H1 (cell line): ENCODE measurements around the gene RPUSD3. TPM values are rescaled to one million over a fixed set of nuclear protein-coding genes. Genes with fewer than 3 reads are reported as not detected.

Source experiments
- CTCF ChIA-PET: fragments of 300-600 bp; sonication (Branson Sonifier 250); formaldehyde crosslinking; loops from one replicate; lab custom pipeline; 2021; ENCODE audit not compliant: partially characterized antibody; lab: Charles Lee
- POLR2A ChIA-PET: fragments of 300-600 bp; sonication (Branson Sonifier 250); formaldehyde crosslinking; loops from one replicate; lab custom pipeline; 2021; ENCODE audit warnings: inconsistent platforms; ENCODE audit not compliant: partially characterized antibody; lab: Charles Lee
- DNase-seq, 2 experiments: peaks; one replicate each; pipeline versions ENCODE4 v3.0.0 to v3.0.0-alpha.2; 2010 to 2022; ENCODE audit warnings: low spot score in 2 of 2, low read depth in 1 of 2, mixed read lengths in 1 of 2
- FAIRE-seq: peaks from 2 replicates; lab custom pipeline; 2011; peaks lifted over from hg19 to GRCh38; lab: Jason Lieb, UNC
- H2AFZ ChIP-seq: 2 replicates; pipeline ENCODE4 v1.8.1; 2012; ENCODE audit warnings: low read length, inconsistent platforms
- H2AK5ac ChIP-seq: 2 replicates; pipeline ENCODE4 v1.6.1; 2013; ENCODE audit warnings: low read depth, low read length
- H2BK120ac ChIP-seq: replicated peaks from 2 replicates; pipeline ENCODE3; 2013; ENCODE audit warnings: low read depth, low read length, inconsistent platforms
- H2BK12ac ChIP-seq: 2 replicates; pipeline ENCODE4 v1.6.1; 2013; ENCODE audit warnings: low read depth, low read length
- H2BK15ac ChIP-seq: 2 replicates; pipeline ENCODE4 v1.6.1; 2013; ENCODE audit warnings: low read length
- H2BK20ac ChIP-seq: 2 replicates; pipeline ENCODE4 v1.6.1; 2013; ENCODE audit warnings: low read length
- H2BK5ac ChIP-seq: 2 replicates; pipeline ENCODE4 v1.6.1; 2013; ENCODE audit warnings: low read depth, low read length
- H3K14ac ChIP-seq: 2 replicates; pipeline ENCODE4 v1.6.1; 2013; ENCODE audit warnings: inconsistent platforms; ENCODE audit not compliant: insufficient read length
- H3K18ac ChIP-seq: 2 replicates; pipeline ENCODE4 v1.6.1; 2013; ENCODE audit warnings: low read length; ENCODE audit errors: extremely low read depth
- H3K23ac ChIP-seq: 2 replicates; pipeline ENCODE4 v1.6.1; 2013; ENCODE audit warnings: inconsistent platforms; ENCODE audit not compliant: insufficient read length
- H3K23me2 ChIP-seq: 2 replicates; pipeline ENCODE4 v1.6.1; 2013; ENCODE audit warnings: low read depth, low read length
- H3K27ac ChIP-seq: 2 replicates; pipeline ENCODE4 v1.6.1; 2011; ENCODE audit warnings: low read depth, low read length, inconsistent platforms
- H3K27me3 ChIP-seq, 4 experiments: replicated peaks in 1 of 4; 1 replicate in 1 of 4; 2 replicates in 3 of 4; pipeline versions ENCODE4 v1.6.1 to v1.8.1; 2011 to 2013; ENCODE audit warnings: low read length in 3 of 4, mild to moderate bottlenecking in 3 of 4, inconsistent platforms in 2 of 4, mixed read lengths in 2 of 4, moderate library complexity in 1 of 4; ENCODE audit not compliant: control insufficient read depth in 3 of 4, insufficient read depth in 3 of 4; ENCODE audit errors: extremely low read depth in 1 of 4
- H3K36me3 ChIP-seq, 4 experiments: 2 replicates each; pipeline versions ENCODE4 v1.6.1 to v1.8.1; 2011 to 2013; ENCODE audit warnings: mild to moderate bottlenecking in 4 of 4, low read length in 3 of 4, moderate library complexity in 2 of 4, control low read depth in 1 of 4, inconsistent platforms in 1 of 4; ENCODE audit not compliant: insufficient read depth in 4 of 4, control insufficient read depth in 2 of 4
- H3K4ac ChIP-seq: replicated peaks from 2 replicates; pipeline ENCODE3; 2013; ENCODE audit warnings: low read length, low read depth, mixed read lengths, inconsistent platforms; ENCODE audit not compliant: insufficient read length
- H3K4me1 ChIP-seq, 4 experiments: replicated peaks in 1 of 4; 1 replicate in 1 of 4; 2 replicates in 3 of 4; pipeline versions ENCODE4 v1.6.1 to v1.8.1; 2011 to 2013; ENCODE audit warnings: low read length in 3 of 4, inconsistent platforms in 2 of 4, mixed read lengths in 1 of 4; ENCODE audit not compliant: insufficient read depth in 4 of 4, control insufficient read depth in 3 of 4
- H3K4me2 ChIP-seq, 2 experiments: 2 replicates each; pipeline versions ENCODE4 v1.6.1 to v1.8.1; 2011 to 2013; ENCODE audit warnings: low read depth in 2 of 2, low read length in 2 of 2, control low read depth in 1 of 2, inconsistent platforms in 1 of 2, mild to moderate bottlenecking in 1 of 2; ENCODE audit not compliant: insufficient read depth in 1 of 2
- H3K4me3 ChIP-seq, 4 experiments: fragments of 200-600, 300-600 bp in 1 of 4; sonication (generic), shearing (Covaris generic), sonication (Bioruptor Twin) in 1 of 4; 2 replicates each; pipeline versions ENCODE4 v1.5.1 to v1.8.1; 2011 to 2016; ENCODE audit warnings: low read length in 4 of 4, low read depth in 3 of 4, control low read depth in 2 of 4, inconsistent platforms in 2 of 4, mild to moderate bottlenecking in 2 of 4, mixed read lengths in 1 of 4, moderate library complexity in 1 of 4; ENCODE audit not compliant: insufficient read depth in 2 of 4; ENCODE audit errors: extremely low read depth in 1 of 4
- H3K56ac ChIP-seq: replicated peaks from 2 replicates; pipeline ENCODE3; 2013; ENCODE audit warnings: low read depth, mild to moderate bottlenecking, mixed read lengths, low read length, inconsistent platforms; ENCODE audit not compliant: insufficient read length
- H3K79me1 ChIP-seq: 2 replicates; pipeline ENCODE4 v1.6.1; 2013; ENCODE audit warnings: low read depth, low read length, control low read depth
- H3K79me2 ChIP-seq, 2 experiments: 2 replicates each; pipeline versions ENCODE4 v1.6.1 to v1.8.1; 2012 to 2013; ENCODE audit warnings: low read length in 2 of 2, mild to moderate bottlenecking in 2 of 2, inconsistent platforms in 1 of 2; ENCODE audit not compliant: insufficient read depth in 2 of 2, control insufficient read depth in 1 of 2
- H3K9ac ChIP-seq, 4 experiments: replicated peaks in 1 of 4; 1 replicate in 1 of 4; 2 replicates in 3 of 4; pipeline versions ENCODE4 v1.6.1 to v1.8.1; 2011 to 2013; ENCODE audit warnings: low read depth in 3 of 4, low read length in 3 of 4, control low read depth in 2 of 4, mild to moderate bottlenecking in 2 of 4, moderate library complexity in 2 of 4, inconsistent platforms in 1 of 4; ENCODE audit errors: extremely low read depth in 1 of 4
- H3K9me3 ChIP-seq, 2 experiments: 2 replicates each; pipeline versions ENCODE4 v1.6.1 to v1.8.1; 2012 to 2013; ENCODE audit warnings: mild to moderate bottlenecking in 2 of 2, moderate library complexity in 2 of 2, control low read depth in 1 of 2, inconsistent platforms in 1 of 2, low read depth in 1 of 2, low read length in 1 of 2, mixed read lengths in 1 of 2; ENCODE audit not compliant: insufficient read depth in 2 of 2
- H4K20me1 ChIP-seq, 2 experiments: replicated peaks in 1 of 2; 2 replicates each; pipeline versions ENCODE3 to v1.8.1; 2011 to 2013; ENCODE audit warnings: inconsistent platforms in 2 of 2, low read length in 2 of 2, mild to moderate bottlenecking in 1 of 2; ENCODE audit not compliant: insufficient read depth in 2 of 2, control insufficient read depth in 1 of 2
- H4K5ac ChIP-seq: 2 replicates; pipeline ENCODE4 v1.6.1; 2013; ENCODE audit warnings: low read length, low read depth, mixed read lengths, inconsistent platforms; ENCODE audit not compliant: insufficient read length
- H4K8ac ChIP-seq: 2 replicates; pipeline ENCODE4 v1.8.0; 2013; ENCODE audit warnings: mild to moderate bottlenecking, moderate library complexity, low read length, inconsistent platforms; ENCODE audit not compliant: insufficient read depth; ENCODE audit errors: extremely low read depth
- H4K91ac ChIP-seq: replicated peaks from 2 replicates; pipeline ENCODE3; 2013; ENCODE audit warnings: low read length, mixed read lengths, inconsistent platforms; ENCODE audit not compliant: insufficient read length
- ASH2L ChIP-seq: fragments of 200-600, 300-600 bp; sonication (generic); IDR thresholded peaks from one replicate; pipeline ENCODE4 v1.7.1; 2017; ENCODE audit warnings: low read length
- CHD1 ChIP-seq: IDR thresholded peaks from 2 replicates; pipeline ENCODE4 v1.6.1; 2012; ENCODE audit warnings: low read depth, low read length, improper control_type of control experiment
- EGR1 ChIP-seq: IDR thresholded peaks from 2 replicates; pipeline ENCODE4 v1.6.1; 2011; ENCODE audit warnings: low read depth, low read length, borderline replicate concordance
- EZH2 ChIP-seq: fragments of 200-600 bp; sonication (generic); IDR thresholded peaks from 2 replicates; pipeline ENCODE4 v1.7.1; 2012; ENCODE audit warnings: low read depth, mild to moderate bottlenecking, moderate library complexity, low read length, inconsistent platforms; ENCODE audit not compliant: severe bottlenecking
- JUN ChIP-seq: IDR thresholded peaks from 2 replicates; pipeline ENCODE4 v1.6.1; 2011; ENCODE audit warnings: low read depth, mild to moderate bottlenecking, improper control_type of control experiment, low read length
- JUND ChIP-seq: IDR thresholded peaks from 2 replicates; pipeline ENCODE4 v1.6.1; 2011; ENCODE audit warnings: mild to moderate bottlenecking, improper control_type of control experiment, low read length
- KDM4A ChIP-seq: IDR thresholded peaks from one replicate; pipeline ENCODE4 v1.7.1; 2012; ENCODE audit warnings: low read depth, mild to moderate bottlenecking, moderate library complexity, low read length, inconsistent platforms; ENCODE audit not compliant: severe bottlenecking
- RFX5 ChIP-seq: IDR thresholded peaks from 2 replicates; pipeline ENCODE4 v1.6.1; 2011; ENCODE audit warnings: low read depth, low read length, improper control_type of control experiment, borderline replicate concordance
- SIN3A ChIP-seq, 2 experiments: IDR thresholded peaks in 1 of 2; conservative IDR thresholded peaks in 1 of 2; 2 replicates each; pipeline ENCODE4 v1.6.1; 2011 to 2012; ENCODE audit warnings: low read length in 2 of 2, improper control_type of control experiment in 1 of 2, low read depth in 1 of 2, mild to moderate bottlenecking in 1 of 2
- SIRT6 ChIP-seq: IDR thresholded peaks from one replicate; pipeline ENCODE4 v1.7.1; 2012; ENCODE audit warnings: low read length, inconsistent platforms
- SP4 ChIP-seq: IDR thresholded peaks from 2 replicates; pipeline ENCODE4 v1.6.1; 2012; ENCODE audit warnings: low read length, inconsistent platforms
- TAF1 ChIP-seq: IDR thresholded peaks from 2 replicates; pipeline ENCODE4 v1.6.1; 2011; ENCODE audit warnings: mild to moderate bottlenecking, low read depth, low read length
- TAF7 ChIP-seq: optimal IDR thresholded peaks from 2 replicates; pipeline ENCODE3; 2011; ENCODE audit warnings: low read depth, mild to moderate bottlenecking, inconsistent platforms, low read length, moderate library complexity, borderline replicate concordance
- ZNF274 ChIP-seq: IDR thresholded peaks from 2 replicates; pipeline ENCODE4 v1.7.0; 2012; ENCODE audit warnings: low read length, borderline replicate concordance; ENCODE audit errors: extremely low read depth
- WGBS, 2 experiments: shearing (Covaris generic) in 1 of 2; methylation state at CpG; one replicate each; pipeline versions ENCODE4 v1.1.6 to v1.1.7; 2013 to 2015; ENCODE audit warnings: low lambda C conversion rate in 2 of 2, mixed read lengths in 2 of 2, inconsistent platforms in 1 of 2, low coverage in 1 of 2, missing lambda C conversion rate in 1 of 2; ENCODE audit not compliant: insufficient replicate concordance in 2 of 2, insufficient coverage in 1 of 2, insufficient read length in 1 of 2; ENCODE audit errors: extremely low coverage in 1 of 2, missing lambda C conversion rate in 1 of 2; 5-methylcytosine and 5-hydroxymethylcytosine counted together
- polyA plus RNA-seq, 7 experiments: library from polyadenylated mRNA; depleted of rRNA in 3 of 7; stranded (reverse) in 5 of 7; unstranded in 2 of 7; fragments of >200 nt in 5 of 7; fragments of 200-250 nt in 2 of 7; gene quantifications; 1 replicate in 5 of 7; 2 replicates in 1 of 7; 4 replicates in 1 of 7; pipeline versions ENCODE4 v1.2.1 to v1.2.3, GENCODE V29; 2011 to 2013; ENCODE audit warnings: missing spikeins in 2 of 7, mixed read lengths in 2 of 7
- total RNA-seq: library from RNA; stranded (reverse); fragmentation: NEBNext Ultra II Directional; extraction: Animal tissue kit (Norgen Biotek cat#: 25700); gene quantifications from 2 replicates; pipeline ENCODE4 v1.2.1, GENCODE V29; 2021

RPUSD3 gene
- total and polyA plus RNA-seq, 2 of the 8 experiments (the other 6 are each of a cell fraction or from before 2014, with no cell fraction given) = 68.4 to 154 TPM

DNA sequence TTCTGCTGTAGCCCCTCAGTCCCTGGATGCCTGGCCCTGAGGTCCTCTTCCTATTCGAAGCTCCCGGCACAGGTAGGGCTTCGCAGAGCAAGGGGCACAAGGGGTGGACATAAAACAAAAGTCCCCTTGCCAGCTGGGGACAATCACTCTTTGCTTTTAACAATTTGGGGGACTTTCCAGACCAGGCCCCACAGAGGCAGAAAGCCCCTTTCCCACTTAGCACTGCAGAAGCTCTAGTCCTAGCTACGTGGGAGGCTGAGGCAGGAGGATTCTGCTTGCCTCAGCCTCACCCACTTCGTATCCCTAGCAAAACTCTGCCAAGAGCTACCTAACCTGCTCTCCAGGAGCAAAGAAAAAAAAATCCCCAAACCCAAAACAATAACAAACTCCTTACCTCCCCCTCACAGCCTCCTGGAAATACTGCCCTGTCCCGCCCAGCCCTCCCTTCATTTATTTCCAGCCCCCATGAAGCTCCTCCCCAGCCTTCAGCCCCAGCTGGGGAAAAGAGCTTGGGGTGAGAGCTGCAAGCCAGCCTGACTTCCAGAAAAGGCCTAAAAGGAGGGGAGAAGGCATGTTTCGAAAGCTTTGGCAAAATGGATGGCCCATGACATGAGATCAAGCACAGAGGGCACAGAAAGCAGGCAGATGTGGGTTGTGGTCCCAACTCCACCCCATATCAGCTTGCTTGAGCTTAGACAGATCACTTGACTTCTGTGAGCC, 36.2 kb upstream of the RPUSD3 start, which contains the start of gene CIDEC:
CIDEC (minus strand) TSS at position 424 of the 720 bp plus-strand sequence. CDS start 1,767 bp downstream, outside the sequence.
- H3K23me2 ChIP-seq = no peaks in the 10 kb centered on the region
- no peak within 1 kb of the TSS for H3K9ac ChIP-seq
- peak within 1 kb of the TSS; percentile 65 for H4K91ac ChIP-seq
- H2AK5ac ChIP-seq = no peak within 1 kb of the TSS
- H3K4me3 ChIP-seq = no peak within 1 kb of the TSS
- no peak within 1 kb of the TSS for H2BK120ac ChIP-seq
- no peak within 1 kb of the TSS for H3K4ac ChIP-seq
- no peaks in the 10 kb centered on the region for H4K20me1 ChIP-seq
- H4K8ac ChIP-seq = no peak within 1 kb of the TSS
- CTCF ChIA-PET = interaction anchor here (0.9 to 1.7 kb wide), 3 partner anchors 11 to 52 kb away, joined by 3 to 5 read pairs (median 4); partner anchors contain the start of gene JAGN1
- H3K4me2 ChIP-seq = no peak within 1 kb of the TSS
- no peaks in the 10 kb centered on the region for H3K9me3 ChIP-seq
- no peak within 1 kb of the TSS for H2BK12ac ChIP-seq
- H3K27me3 ChIP-seq = no peaks in the 10 kb centered on the region
- H3K36me3 ChIP-seq = no peaks in the 10 kb centered on the region
- H3K23ac ChIP-seq = no peak within 1 kb of the TSS
- H3K79me2 ChIP-seq = no peaks in the 10 kb centered on the region
- no peak within 1 kb of the TSS for H2BK15ac ChIP-seq
- H3K4me1 ChIP-seq = no peaks in the 10 kb centered on the region; a peak in 1 of 7 replicates
- no peak within 1 kb of the TSS for H4K5ac ChIP-seq
- no peak within 1 kb of the TSS for H2AFZ ChIP-seq
- 93% methylated on average over 5 of the region's 7 CpGs; no CpG with 5 or more reads in 1 of the 2 experiments for WGBS, 2 experiments
- H2BK20ac ChIP-seq = no peak within 1 kb of the TSS
- no peak within 1 kb of the TSS for H3K27ac ChIP-seq
- H3K14ac ChIP-seq = no peak within 1 kb of the TSS
- H3K56ac ChIP-seq = no peak within 1 kb of the TSS
- no peak within 1 kb of the TSS for H3K18ac ChIP-seq
- H2BK5ac ChIP-seq = no peak within 1 kb of the TSS
- POLR2A ChIA-PET = interaction anchor here (1.0 to 1.5 kb wide), 3 partner anchors 14 to 37 kb away, joined by 3 to 5 read pairs (median 3); no protein-coding TSS in a partner anchor
- H3K79me1 ChIP-seq = no peaks in the 10 kb centered on the region
- DNase-seq (no peak), FAIRE-seq (no peak)
- TF ChIP-seq JUN (no peak), CHD1 (no peak), ASH2L (no peak), SP4 (no peak), EZH2 (no peak), KDM4A (no peak), EGR1 (no peak), JUND (no peak), TAF7 (no peak), ZNF274 (no peak), SIRT6 (no peak), SIN3A (conservative IDR thresholded peaks at IDR 0.05 in 1 of 2, IDR thresholded peaks at IDR 0.05 in 1 of 2; ENCODE audit: low read depth in 1 of 2, low read length in 2 of 2) (no peak), TAF1 (no peak), RFX5 (no peak)
